Endothelial cell (in vitro differentiated cells): ENCODE data around the gene DOCK4. TPM values are rescaled to one million over a fixed set of nuclear protein-coding genes. Genes with fewer than 3 reads are reported as not detected.

ENCODE experiments used
- DNase-seq: peaks from one replicate; pipeline ENCODE4 v3.0.0; 2021; ENCODE audit warnings: low spot score
- H3K27ac Mint-ChIP-seq: one replicate; pipeline ENCODE4 v1.8.0; 2021; ENCODE audit warnings: mixed read lengths, inconsistent platforms; ENCODE audit not compliant: unreplicated experiment
- H3K27me3 Mint-ChIP-seq: one replicate; pipeline ENCODE4 v1.8.0; 2021; ENCODE audit warnings: mild to moderate bottlenecking, moderate library complexity, mixed read lengths, inconsistent platforms; ENCODE audit not compliant: unreplicated experiment
- H3K36me3 Mint-ChIP-seq: one replicate; pipeline ENCODE4 v1.8.0; 2021; ENCODE audit warnings: mild to moderate bottlenecking, low read depth, mixed read lengths, inconsistent platforms; ENCODE audit not compliant: unreplicated experiment
- H3K4me1 Mint-ChIP-seq: one replicate; pipeline ENCODE4 v1.8.0; 2021; ENCODE audit warnings: mild to moderate bottlenecking, mixed read lengths, inconsistent platforms; ENCODE audit not compliant: unreplicated experiment
- H3K4me3 Mint-ChIP-seq: one replicate; pipeline ENCODE4 v1.8.0; 2021; ENCODE audit warnings: mild to moderate bottlenecking, mixed read lengths, inconsistent platforms; ENCODE audit not compliant: unreplicated experiment
- H3K9me3 Mint-ChIP-seq: one replicate; pipeline ENCODE4 v1.8.0; 2021; ENCODE audit warnings: mixed read lengths, inconsistent platforms; ENCODE audit not compliant: unreplicated experiment
- total RNA-seq: library from RNA; stranded (reverse); fragmentation: NEBNext Ultra II Directional; extraction: Animal tissue kit (Norgen Biotek cat#: 25700); gene quantifications from one replicate; pipeline ENCODE4 v1.2.1, GENCODE V29; 2021; ENCODE audit not compliant: unreplicated experiment
- TF ChIP-seq, protein P1 (sequence below): fragments of 200-600 bp; sonication (generic); IDR thresholded peaks from one replicate; pipeline ENCODE4 v1.5.0; 2021; ENCODE audit warnings: antibody characterized with exemption; ENCODE audit not compliant: unreplicated experiment

The DOCK4 gene
- total RNA-seq, 1 donor from 2014 or later, result 99.2 TPM

- no peak for DNase-seq
- Mint-ChIP-seq H3K4me1 (peaks cover 72% of the 10 kb centered on the region), H3K27ac (peak overlapping the region; percentile 94), H3K9me3 (no peaks in the 10 kb centered on the region), H3K4me3 (peak overlapping the region; percentile 6), H3K27me3 (peaks cover 3% of the 10 kb centered on the region), H3K36me3 (peaks cover 9% of the 10 kb centered on the region)
- TF ChIP-seq, protein P1, sequence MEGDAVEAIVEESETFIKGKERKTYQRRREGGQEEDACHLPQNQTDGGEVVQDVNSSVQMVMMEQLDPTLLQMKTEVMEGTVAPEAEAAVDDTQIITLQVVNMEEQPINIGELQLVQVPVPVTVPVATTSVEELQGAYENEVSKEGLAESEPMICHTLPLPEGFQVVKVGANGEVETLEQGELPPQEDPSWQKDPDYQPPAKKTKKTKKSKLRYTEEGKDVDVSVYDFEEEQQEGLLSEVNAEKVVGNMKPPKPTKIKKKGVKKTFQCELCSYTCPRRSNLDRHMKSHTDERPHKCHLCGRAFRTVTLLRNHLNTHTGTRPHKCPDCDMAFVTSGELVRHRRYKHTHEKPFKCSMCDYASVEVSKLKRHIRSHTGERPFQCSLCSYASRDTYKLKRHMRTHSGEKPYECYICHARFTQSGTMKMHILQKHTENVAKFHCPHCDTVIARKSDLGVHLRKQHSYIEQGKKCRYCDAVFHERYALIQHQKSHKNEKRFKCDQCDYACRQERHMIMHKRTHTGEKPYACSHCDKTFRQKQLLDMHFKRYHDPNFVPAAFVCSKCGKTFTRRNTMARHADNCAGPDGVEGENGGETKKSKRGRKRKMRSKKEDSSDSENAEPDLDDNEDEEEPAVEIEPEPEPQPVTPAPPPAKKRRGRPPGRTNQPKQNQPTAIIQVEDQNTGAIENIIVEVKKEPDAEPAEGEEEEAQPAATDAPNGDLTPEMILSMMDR, result no peak
These were observed 116.6 kb downstream of the DOCK4 start for GRCh38 chr7:112089551-112089950.

DNA sequence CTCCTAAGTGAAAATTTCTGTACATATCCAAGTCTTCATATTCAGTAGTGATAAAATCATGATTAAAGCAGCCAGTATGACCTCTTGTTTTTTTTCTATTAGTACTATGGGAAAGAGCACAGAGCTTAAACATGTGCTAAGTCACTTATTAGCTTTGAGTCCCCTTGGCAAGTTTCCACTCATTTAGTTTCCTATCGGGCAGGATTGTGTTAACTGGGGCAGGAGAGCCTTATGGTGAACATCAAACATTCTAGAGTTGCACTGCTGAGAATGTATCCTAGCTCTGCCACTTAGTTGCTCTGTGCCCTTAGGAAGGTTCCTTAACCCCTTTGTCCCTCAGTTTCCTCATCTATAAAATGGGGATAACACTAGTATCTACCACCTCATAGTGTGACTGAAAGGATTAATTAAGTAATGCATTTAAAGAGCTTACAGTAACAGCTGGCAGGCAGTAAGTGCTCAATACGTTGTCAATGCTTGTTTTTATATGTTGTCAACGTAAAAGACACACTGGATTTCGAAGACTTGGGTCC, 117.6 kb downstream of the DOCK4 start:
- TF ChIP-seq, protein P1, result no peak

GRCh38 chr7:112086496-112087254, 119.5 kb downstream of the DOCK4 start:
- Mint-ChIP-seq H3K4me3 (no peak overlapping the region), H3K27me3 (peaks cover 3% of the 10 kb centered on the region), H3K36me3 (peaks cover 5% of the 10 kb centered on the region), H3K4me1 (peaks cover 72% of the 10 kb centered on the region), H3K9me3 (no peaks in the 10 kb centered on the region), H3K27ac (peak overlapping the region; percentile 84)
- no peak for DNase-seq
- TF ChIP-seq, protein P1, result no peak

More for the DNA sequence above, 117.6 kb downstream of the DOCK4 start:
- peaks cover 80% of the 10 kb centered on the region for H3K4me1 Mint-ChIP-seq
- no peak overlapping the region for H3K4me3 Mint-ChIP-seq
- peaks cover 3% of the 10 kb centered on the region for H3K27me3 Mint-ChIP-seq
- no peaks in the 10 kb centered on the region for H3K9me3 Mint-ChIP-seq
- no peak for DNase-seq
- peaks cover 5% of the 10 kb centered on the region for H3K36me3 Mint-ChIP-seq
- no peak overlapping the region for H3K27ac Mint-ChIP-seq

GRCh38 chr7:112084520-112084971, 121.7 kb downstream of the DOCK4 start:
- no peak for DNase-seq
- Mint-ChIP-seq H3K4me3 (no peak overlapping the region), H3K27me3 (peaks cover 10% of the 10 kb centered on the region), H3K9me3 (no peaks in the 10 kb centered on the region), H3K27ac (no peak overlapping the region), H3K4me1 (peaks cover 74% of the 10 kb centered on the region), H3K36me3 (peaks cover 9% of the 10 kb centered on the region)
- TF ChIP-seq, protein P1, result no peak

DNA sequence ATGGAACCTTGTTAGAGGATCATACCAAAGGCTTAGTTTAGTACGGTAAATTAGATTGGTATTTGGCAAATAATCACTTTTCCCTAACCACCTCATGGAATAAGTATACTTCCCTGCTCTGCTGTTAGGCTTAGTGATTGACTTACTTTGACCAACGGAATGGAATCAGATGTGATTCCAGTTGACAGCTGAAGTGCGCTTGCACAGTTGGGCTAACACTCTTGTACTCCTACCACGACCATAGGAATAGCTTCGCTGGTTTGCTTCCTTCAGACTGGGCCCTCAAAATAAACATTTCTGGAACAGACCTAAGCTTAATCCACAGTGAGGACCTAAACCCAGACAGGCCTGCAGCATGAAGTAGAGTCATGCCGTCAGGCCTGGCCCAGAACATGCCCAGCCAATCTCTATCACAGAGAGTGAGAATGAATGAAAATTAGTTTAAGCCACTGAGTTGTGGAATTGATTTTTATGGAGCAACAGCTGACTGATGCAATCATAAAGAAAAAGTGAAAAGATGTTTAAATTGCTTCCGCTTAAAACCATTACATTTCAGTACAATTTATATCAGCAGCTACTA, 122.3 kb downstream of the DOCK4 start:
- TF ChIP-seq, protein P1, result no peak
- H3K4me1 Mint-ChIP-seq, result peaks cover 72% of the 10 kb centered on the region

More for the DNA sequence above, 122.3 kb downstream of the DOCK4 start:
- Mint-ChIP-seq H3K27me3 (peaks cover 10% of the 10 kb centered on the region), H3K36me3 (peaks cover 7% of the 10 kb centered on the region), H3K27ac (no peak overlapping the region), H3K9me3 (no peaks in the 10 kb centered on the region), H3K4me3 (no peak overlapping the region)
- DNase-seq, result no peak
